ENCODE results near the gene DPF3.

The DPF3 gene

DNA sequence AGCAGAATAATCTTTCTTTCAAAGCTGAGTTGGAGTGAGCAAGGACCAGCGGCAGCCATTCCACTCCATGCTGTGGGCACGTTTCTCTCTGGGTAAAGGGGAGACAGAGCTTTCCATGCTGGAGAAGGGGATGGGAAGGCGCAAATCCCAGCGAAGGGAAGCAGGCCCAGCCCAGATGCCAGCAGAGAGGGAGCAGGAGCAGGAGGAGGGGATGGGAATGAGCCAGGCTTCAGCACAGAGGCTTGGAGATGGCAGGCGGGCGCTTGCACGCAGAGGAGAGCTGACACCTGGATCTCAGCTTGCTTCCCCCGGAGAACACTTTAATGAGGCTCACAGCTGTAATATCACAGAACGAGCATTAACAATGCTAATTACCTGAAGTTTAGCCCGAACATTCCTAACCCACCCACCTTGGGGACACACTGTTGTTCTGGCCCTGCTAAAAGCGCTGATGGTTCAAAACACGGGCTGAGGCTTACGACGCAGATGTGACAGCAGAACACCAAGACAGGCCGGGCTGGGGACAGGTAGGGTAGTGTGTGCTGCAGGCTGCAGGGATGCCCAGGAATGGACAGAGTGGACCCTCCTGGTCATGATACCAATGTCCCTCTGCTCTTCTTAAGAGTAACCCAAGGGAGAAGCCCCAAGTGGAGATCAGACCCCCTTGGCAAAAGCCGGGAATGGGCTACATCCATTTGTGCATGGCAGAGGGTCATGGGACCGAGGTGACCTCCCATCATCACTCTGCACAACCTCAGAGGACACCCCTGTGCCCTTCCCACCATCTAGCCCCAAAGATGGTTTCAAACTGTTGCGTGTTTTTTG lies 288.6 kb downstream of the DPF3 start:
- H4K20me1 ChIP-seq (ENCODE audit: low read depth, low read length) = no peaks in the 10 kb centered on the region
- no peak overlapping the region for H3K9ac ChIP-seq (ENCODE audit: low read length)
- H3K79me2 ChIP-seq (ENCODE audit: insufficient read depth, low read length) = no peaks in the 10 kb centered on the region
- H3K27me3 ChIP-seq (ENCODE audit: low read length) = no peaks in the 10 kb centered on the region
- no peaks in the 10 kb centered on the region for H3K9me3 ChIP-seq (ENCODE audit: insufficient read depth, low read length)
- H2AFZ ChIP-seq (ENCODE audit: low read depth, low read length, severe bottlenecking) = no peak overlapping the region
- no peak overlapping the region for H3K27ac ChIP-seq (ENCODE audit: low read depth, low read length)
- no peak overlapping the region for H3K4me2 ChIP-seq (ENCODE audit: low read depth, low read length, poor library complexity, severe bottlenecking)
- no peaks in the 10 kb centered on the region for H3K36me3 ChIP-seq (ENCODE audit: low read length)
- no peaks in the 10 kb centered on the region for H3F3A ChIP-seq (ENCODE audit: insufficient read depth)
- H3K4me3 ChIP-seq (ENCODE audit: insufficient read depth, low read length, poor library complexity, severe bottlenecking) = no peak overlapping the region
- TF ChIP-seq, protein P1, sequence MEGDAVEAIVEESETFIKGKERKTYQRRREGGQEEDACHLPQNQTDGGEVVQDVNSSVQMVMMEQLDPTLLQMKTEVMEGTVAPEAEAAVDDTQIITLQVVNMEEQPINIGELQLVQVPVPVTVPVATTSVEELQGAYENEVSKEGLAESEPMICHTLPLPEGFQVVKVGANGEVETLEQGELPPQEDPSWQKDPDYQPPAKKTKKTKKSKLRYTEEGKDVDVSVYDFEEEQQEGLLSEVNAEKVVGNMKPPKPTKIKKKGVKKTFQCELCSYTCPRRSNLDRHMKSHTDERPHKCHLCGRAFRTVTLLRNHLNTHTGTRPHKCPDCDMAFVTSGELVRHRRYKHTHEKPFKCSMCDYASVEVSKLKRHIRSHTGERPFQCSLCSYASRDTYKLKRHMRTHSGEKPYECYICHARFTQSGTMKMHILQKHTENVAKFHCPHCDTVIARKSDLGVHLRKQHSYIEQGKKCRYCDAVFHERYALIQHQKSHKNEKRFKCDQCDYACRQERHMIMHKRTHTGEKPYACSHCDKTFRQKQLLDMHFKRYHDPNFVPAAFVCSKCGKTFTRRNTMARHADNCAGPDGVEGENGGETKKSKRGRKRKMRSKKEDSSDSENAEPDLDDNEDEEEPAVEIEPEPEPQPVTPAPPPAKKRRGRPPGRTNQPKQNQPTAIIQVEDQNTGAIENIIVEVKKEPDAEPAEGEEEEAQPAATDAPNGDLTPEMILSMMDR (IDR thresholded peaks at IDR 0.05; ENCODE audit: insufficient read depth, low read length, poor library complexity, severe bottlenecking) = no peak
- TF ChIP-seq EZH2phosphoT487 (conservative IDR thresholded peaks at IDR 0.05; ENCODE audit: low read length) = no peak
- H3K9me2 ChIP-seq (replicated peaks; ENCODE audit: insufficient read depth, low read length) = no peaks in the 10 kb centered on the region

GRCh38 chr14:72604133-72604532 lies 289.8 kb downstream of the DPF3 start:
- Histone ChIP-seq H3K9ac (ENCODE audit: low read length) (no peak overlapping the region), H2AFZ (ENCODE audit: low read depth, low read length, severe bottlenecking) (no peak overlapping the region), H3K4me2 (ENCODE audit: low read depth, low read length, poor library complexity, severe bottlenecking) (no peak overlapping the region), H3K27me3 (ENCODE audit: low read length) (no peaks in the 10 kb centered on the region), H3K9me3 (ENCODE audit: insufficient read depth, low read length) (no peaks in the 10 kb centered on the region), H3K79me2 (ENCODE audit: insufficient read depth, low read length) (no peaks in the 10 kb centered on the region), H3K36me3 (ENCODE audit: low read length) (no peaks in the 10 kb centered on the region), H3K27ac (ENCODE audit: low read depth, low read length) (no peak overlapping the region), H4K20me1 (ENCODE audit: low read depth, low read length) (no peaks in the 10 kb centered on the region), H3K4me3 (ENCODE audit: insufficient read depth, low read length, poor library complexity, severe bottlenecking) (no peak overlapping the region), H3K9me2 (replicated peaks; ENCODE audit: insufficient read depth, low read length) (no peaks in the 10 kb centered on the region), H3F3A (ENCODE audit: insufficient read depth) (no peaks in the 10 kb centered on the region)
- no peak for TF ChIP-seq EZH2phosphoT487 (conservative IDR thresholded peaks at IDR 0.05; ENCODE audit: low read length)
- TF ChIP-seq, protein P1 (IDR thresholded peaks at IDR 0.05; ENCODE audit: insufficient read depth, low read length, poor library complexity, severe bottlenecking) = no peak

GRCh38 chr14:72603639-72604038 lies 290.3 kb downstream of the DPF3 start:
- Histone ChIP-seq H3K4me3 (ENCODE audit: insufficient read depth, low read length, poor library complexity, severe bottlenecking) (no peak overlapping the region), H3F3A (ENCODE audit: insufficient read depth) (no peaks in the 10 kb centered on the region), H3K9me3 (ENCODE audit: insufficient read depth, low read length) (no peaks in the 10 kb centered on the region), H3K36me3 (ENCODE audit: low read length) (no peaks in the 10 kb centered on the region), H3K9ac (ENCODE audit: low read length) (no peak overlapping the region), H4K20me1 (ENCODE audit: low read depth, low read length) (no peaks in the 10 kb centered on the region), H3K4me2 (ENCODE audit: low read depth, low read length, poor library complexity, severe bottlenecking) (no peak overlapping the region), H3K27ac (ENCODE audit: low read depth, low read length) (no peak overlapping the region), H2AFZ (ENCODE audit: low read depth, low read length, severe bottlenecking) (no peak overlapping the region), H3K9me2 (replicated peaks; ENCODE audit: insufficient read depth, low read length) (no peaks in the 10 kb centered on the region), H3K79me2 (ENCODE audit: insufficient read depth, low read length) (no peaks in the 10 kb centered on the region), H3K27me3 (ENCODE audit: low read length) (no peaks in the 10 kb centered on the region)
- no peak for TF ChIP-seq EZH2phosphoT487 (conservative IDR thresholded peaks at IDR 0.05; ENCODE audit: low read length)
- TF ChIP-seq, protein P1 (IDR thresholded peaks at IDR 0.05; ENCODE audit: insufficient read depth, low read length, poor library complexity, severe bottlenecking) = no peak
